Right ventricle myocardium inferior (tissue), 1 donor: ENCODE data around the gene CHRD. TPM values are rescaled to one million over a fixed set of nuclear protein-coding genes. Genes with fewer than 3 reads are reported as not detected.

ENCODE experiments used
- ATAC-seq: fragments of 200-7000 bp; cut with Tn5 transposase; one replicate; pipeline ENCODE4 v1.9.1; 2020; ENCODE audit warnings: mild to moderate bottlenecking, moderate library complexity
- DNase-seq: peaks from one replicate; pipeline ENCODE4 v3.0.0; 2021; ENCODE audit errors: missing footprints
- intact Hi-C: fragments of 100-400 bp; cut with DNase I; formaldehyde crosslinking; loops from one replicate; pipeline ENCODE4 v1.11.0; 2022
- total RNA-seq: library from RNA; stranded (reverse); fragmentation: NEBNext Ultra II Directional; extraction: Animal tissue kit (Norgen Biotek cat#: 25700); gene quantifications from one replicate; pipeline ENCODE4 v1.2.1, GENCODE V29; 2021
- donor health status: DM: no; HTN: yes; CAD: no; lungs with severe emphysema.

Gene CHRD
- total RNA-seq, 1 donor from 2014 or later = 8.7 TPM

- ATAC-seq = no peak
- intact Hi-C loops = no loop called here
These were observed 35.1 kb upstream of the CHRD start for GRCh38 chr3:184344579-184345316.

GRCh38 chr3:184345317-184346144 lies 34.3 kb upstream of the CHRD start:
- ATAC-seq = peak; percentile 85
- intact Hi-C loops = no loop called here

More at GRCh38 chr3:184344579-184345316, 35.1 kb upstream of the CHRD start:
- peak; percentile 39 for DNase-seq

GRCh38 chr3:184346480-184347190 lies 33.2 kb upstream of the CHRD start:
- ATAC-seq (no peak), DNase-seq (peak; percentile 50)
- intact Hi-C loops = no loop called here

More at GRCh38 chr3:184345317-184346144, 34.3 kb upstream of the CHRD start:
- peak; percentile 75 for DNase-seq

- ATAC-seq (no peak), DNase-seq (peak; percentile 17)
- intact Hi-C loops = no loop called here
These were observed 32.4 kb upstream of the CHRD start for GRCh38 chr3:184347321-184348056.

- DNase-seq = peak; percentile 23
- intact Hi-C loops = no loop called here
These were observed 31.8 kb upstream of the CHRD start for GRCh38 chr3:184348057-184348382.

GRCh38 chr3:184349563-184350470 lies 30.0 kb upstream of the CHRD start:
- DNase-seq (no peak), ATAC-seq (no peak)
- intact Hi-C loops = no loop called here

More at GRCh38 chr3:184348057-184348382, 31.8 kb upstream of the CHRD start:
- no peak for ATAC-seq

GRCh38 chr3:184350618-184351017 lies 29.2 kb upstream of the CHRD start:
- DNase-seq (no peak), ATAC-seq (no peak)
- intact Hi-C loops = no loop called here

- ATAC-seq (no peak), DNase-seq (peak; percentile 62)
- intact Hi-C loops = no loop called here
These were observed 28.2 kb upstream of the CHRD start for GRCh38 chr3:184351511-184352148.

GRCh38 chr3:184352149-184352785 lies 27.6 kb upstream of the CHRD start:
- ATAC-seq (no peak), DNase-seq (peak; percentile 55)
- intact Hi-C loops = no loop called here

- no peak for ATAC-seq
- DNase-seq = peak; percentile 51
- intact Hi-C loops = no loop called here
These were observed 26.8 kb upstream of the CHRD start for GRCh38 chr3:184352897-184353545.

GRCh38 chr3:184353546-184353941 lies 26.3 kb upstream of the CHRD start:
- DNase-seq (peak; percentile 49), ATAC-seq (no peak)
- intact Hi-C loops = no loop called here

GRCh38 chr3:184354121-184354728 lies 25.6 kb upstream of the CHRD start:
- peak; percentile 62 for DNase-seq

GRCh38 chr3:184354754-184355153 lies 25.1 kb upstream of the CHRD start:
- ATAC-seq = no peak
- intact Hi-C loops = no loop called here
- DNase-seq = no peak

More at GRCh38 chr3:184354121-184354728, 25.6 kb upstream of the CHRD start:
- ATAC-seq = peak; percentile 45
- intact Hi-C loops = no loop called here

- DNase-seq (peak; percentile 17), ATAC-seq (no peak)
- intact Hi-C loops = no loop called here
These were observed 24.4 kb upstream of the CHRD start for GRCh38 chr3:184355261-184356040.
